ENCODE results near the gene FAM114A1. TPM values are rescaled to one million over a fixed set of nuclear protein-coding genes. Genes with fewer than 3 reads are reported as not detected.
"Not testable (repeated sequence)": the region's sequence is repeated elsewhere in the genome, so short reads cannot be mapped to it uniquely, and the experiment has no call there.

Gene FAM114A1
- total and polyA plus RNA-seq, 2 donors, result 65.8 to 186 TPM

GRCh38 chr4:38898245-38898644 lies 30.6 kb downstream of the FAM114A1 start:
- H3K36me3 ChIP-seq (ENCODE audit: insufficient read depth), result no peaks in the 10 kb centered on the region
- WGBS, result 88% methylated on average over 7 of the region's 7 CpGs

GRCh38 chr4:38902221-38902620 lies 34.6 kb downstream of the FAM114A1 start:
- no peak for DNase-seq (ENCODE audit: extremely low spot score)
- H3K36me3 ChIP-seq (ENCODE audit: insufficient read depth), result no peaks in the 10 kb centered on the region
- 81% methylated on average over 5 of the region's 5 CpGs for WGBS
- H3K27ac ChIP-seq (ENCODE audit: low read depth), result no peak overlapping the region
- no peaks in the 10 kb centered on the region for H3K4me1 ChIP-seq (ENCODE audit: insufficient read depth)
- no peak overlapping the region for H3K4me3 ChIP-seq (ENCODE audit: low read depth, low read length)

More at GRCh38 chr4:38898245-38898644, 30.6 kb downstream of the FAM114A1 start:
- no peak for DNase-seq (ENCODE audit: extremely low spot score)
- no peak overlapping the region for H3K27ac ChIP-seq (ENCODE audit: low read depth)
- H3K4me3 ChIP-seq (ENCODE audit: low read depth, low read length), result no peak overlapping the region
- no peaks in the 10 kb centered on the region for H3K4me1 ChIP-seq (ENCODE audit: insufficient read depth)

- DNase-seq (ENCODE audit: extremely low spot score), result no peak
- Histone ChIP-seq H3K4me1 (ENCODE audit: insufficient read depth) (no peaks in the 10 kb centered on the region), H3K27ac (ENCODE audit: low read depth) (no peak overlapping the region), H3K4me3 (ENCODE audit: low read depth, low read length) (no peak overlapping the region), H3K36me3 (ENCODE audit: insufficient read depth) (no peaks in the 10 kb centered on the region)
Measured at GRCh38 chr4:38902695-38903094, 35.1 kb downstream of the FAM114A1 start.

GRCh38 chr4:38904090-38904666 lies 36.6 kb downstream of the FAM114A1 start:
- Histone ChIP-seq H3K4me1 (ENCODE audit: insufficient read depth) (no peaks in the 10 kb centered on the region), H3K27ac (ENCODE audit: low read depth) (peak overlapping the region; percentile 39), H3K4me3 (ENCODE audit: low read depth, low read length) (no peak overlapping the region), H3K36me3 (ENCODE audit: insufficient read depth) (no peaks in the 10 kb centered on the region)
- WGBS, result 60% methylated on average over 10 of the region's 10 CpGs
- no peak for DNase-seq (ENCODE audit: extremely low spot score)

GRCh38 chr4:38904682-38905081 lies 37.1 kb downstream of the FAM114A1 start:
- H3K4me3 ChIP-seq (ENCODE audit: low read depth, low read length), result no peak overlapping the region
- H3K4me1 ChIP-seq (ENCODE audit: insufficient read depth), result no peaks in the 10 kb centered on the region
- H3K36me3 ChIP-seq (ENCODE audit: insufficient read depth), result no peaks in the 10 kb centered on the region
- 87% methylated on average over 3 of the region's 3 CpGs for WGBS
- DNase-seq (ENCODE audit: extremely low spot score), result no peak
- peak overlapping the region; percentile 39 for H3K27ac ChIP-seq (ENCODE audit: low read depth)

GRCh38 chr4:38905652-38906385 lies 38.2 kb downstream of the FAM114A1 start:
- no peak for DNase-seq (ENCODE audit: extremely low spot score)
- H3K4me3 ChIP-seq (ENCODE audit: low read depth, low read length), result no peak overlapping the region
- 23% methylated on average over 10 of the region's 10 CpGs for WGBS
- no peaks in the 10 kb centered on the region for H3K36me3 ChIP-seq (ENCODE audit: insufficient read depth)
- H3K27ac ChIP-seq (ENCODE audit: low read depth), result no peak overlapping the region
- no peaks in the 10 kb centered on the region for H3K4me1 ChIP-seq (ENCODE audit: insufficient read depth)

- H3K27ac ChIP-seq (ENCODE audit: low read depth), result no peak overlapping the region
- H3K4me3 ChIP-seq (ENCODE audit: low read depth, low read length), result no peak overlapping the region
- DNase-seq (ENCODE audit: extremely low spot score), result no peak
- H3K36me3 ChIP-seq (ENCODE audit: insufficient read depth), result no peaks in the 10 kb centered on the region
- H3K4me1 ChIP-seq (ENCODE audit: insufficient read depth), result no peaks in the 10 kb centered on the region
Measured at GRCh38 chr4:38907696-38908270, 40.2 kb downstream of the FAM114A1 start.

- no peak for DNase-seq (ENCODE audit: extremely low spot score)
- H3K36me3 ChIP-seq (ENCODE audit: insufficient read depth), result no peaks in the 10 kb centered on the region
- H3K4me1 ChIP-seq (ENCODE audit: insufficient read depth), result no peaks in the 10 kb centered on the region
- H3K27ac ChIP-seq (ENCODE audit: low read depth), result no peak overlapping the region
- WGBS, result 96% methylated on average over 3 of the region's 3 CpGs
- no peak overlapping the region for H3K4me3 ChIP-seq (ENCODE audit: low read depth, low read length)
Measured at GRCh38 chr4:38909015-38909414, 41.4 kb downstream of the FAM114A1 start.

- peaks cover 3% of the 10 kb centered on the region for H3K36me3 ChIP-seq (ENCODE audit: insufficient read depth)
- H3K4me1 ChIP-seq (ENCODE audit: insufficient read depth), result no peaks in the 10 kb centered on the region
- DNase-seq (ENCODE audit: extremely low spot score), result no peak
- WGBS, result 89% methylated on average over 4 of the region's 4 CpGs
- no peak overlapping the region for H3K27ac ChIP-seq (ENCODE audit: low read depth)
- no peak overlapping the region for H3K4me3 ChIP-seq (ENCODE audit: low read depth, low read length)
Measured at GRCh38 chr4:38911257-38911656, 43.7 kb downstream of the FAM114A1 start.

- H3K36me3 ChIP-seq (ENCODE audit: insufficient read depth), result peaks cover 3% of the 10 kb centered on the region
- no peaks in the 10 kb centered on the region for H3K4me1 ChIP-seq (ENCODE audit: insufficient read depth)
- H3K27ac ChIP-seq (ENCODE audit: low read depth), result no peak overlapping the region
- 80% methylated on average over 8 of the region's 8 CpGs for WGBS
- DNase-seq (ENCODE audit: extremely low spot score), result no peak
- H3K4me3 ChIP-seq (ENCODE audit: low read depth, low read length), result no peak overlapping the region
Measured at GRCh38 chr4:38914854-38915253, 47.2 kb downstream of the FAM114A1 start.

GRCh38 chr4:38916267-38916666 lies 48.7 kb downstream of the FAM114A1 start:
- not testable (repeated sequence) for H3K4me1 ChIP-seq (ENCODE audit: insufficient read depth); H3K27ac ChIP-seq (ENCODE audit: low read depth); H3K36me3 ChIP-seq (ENCODE audit: insufficient read depth); H3K4me3 ChIP-seq (ENCODE audit: low read depth, low read length); DNase-seq (ENCODE audit: extremely low spot score)
- WGBS, result 99% methylated on average over 5 of the region's 5 CpGs

- peaks cover 3% of the 10 kb centered on the region for H3K36me3 ChIP-seq (ENCODE audit: insufficient read depth)
- DNase-seq (ENCODE audit: extremely low spot score), result no peak
- no peaks in the 10 kb centered on the region for H3K4me1 ChIP-seq (ENCODE audit: insufficient read depth)
- no peak overlapping the region for H3K27ac ChIP-seq (ENCODE audit: low read depth)
- 81% methylated on average over 8 of the region's 8 CpGs for WGBS
- no peak overlapping the region for H3K4me3 ChIP-seq (ENCODE audit: low read depth, low read length)
Measured at GRCh38 chr4:38917481-38918025, 49.9 kb downstream of the FAM114A1 start.

- Histone ChIP-seq H3K4me1 (ENCODE audit: insufficient read depth) (no peaks in the 10 kb centered on the region), H3K4me3 (ENCODE audit: low read depth, low read length) (no peak overlapping the region), H3K36me3 (ENCODE audit: insufficient read depth) (peaks cover 6% of the 10 kb centered on the region), H3K27ac (ENCODE audit: low read depth) (no peak overlapping the region)
- DNase-seq (ENCODE audit: extremely low spot score), result no peak
- 96% methylated on average over 3 of the region's 3 CpGs for WGBS
Measured at GRCh38 chr4:38919494-38919893, 51.9 kb downstream of the FAM114A1 start.

GRCh38 chr4:38920186-38920585 lies 52.6 kb downstream of the FAM114A1 start:
- no peaks in the 10 kb centered on the region for H3K4me1 ChIP-seq (ENCODE audit: insufficient read depth)
- no peak overlapping the region for H3K4me3 ChIP-seq (ENCODE audit: low read depth, low read length)
- H3K36me3 ChIP-seq (ENCODE audit: insufficient read depth), result peaks cover 6% of the 10 kb centered on the region
- DNase-seq (ENCODE audit: extremely low spot score), result no peak
- H3K27ac ChIP-seq (ENCODE audit: low read depth), result no peak overlapping the region
- 76% methylated on average over 2 of the region's 2 CpGs for whole genome bisulfite sequencing

Measured in urinary bladder (tissue), 4 donors.